Left ventricle myocardium inferior (tissue), 1 donor: ENCODE results near the gene MAP2. TPM values are rescaled to one million over a fixed set of nuclear protein-coding genes. Genes with fewer than 3 reads are reported as not detected.

ENCODE experiments used
- DNase-seq: peaks from one replicate; pipeline ENCODE4 v3.0.0-alpha.2; 2020
- H3K27ac ChIP-seq: fragments of 200-600 bp; replicated peaks from 2 replicates; pipeline ENCODE4 v1.8.0; 2021
- H3K27me3 ChIP-seq: fragments of 200-600 bp; 2 replicates; pipeline ENCODE4 v1.8.0; 2021; ENCODE audit warnings: low read depth
- H3K36me3 ChIP-seq: fragments of 200-600 bp; 2 replicates; pipeline ENCODE4 v1.8.0; 2021
- H3K4me1 ChIP-seq: fragments of 200-600 bp; 2 replicates; pipeline ENCODE4 v1.8.0; 2021
- H3K4me3 ChIP-seq: fragments of 200-600 bp; 2 replicates; pipeline ENCODE4 v1.8.0; 2021; ENCODE audit warnings: mild to moderate bottlenecking, moderate library complexity
- H3K9me3 ChIP-seq: fragments of 200-600 bp; replicated peaks from 2 replicates; pipeline ENCODE4 v1.8.0; 2021
- CTCF ChIP-seq: fragments of 200-600 bp; IDR thresholded peaks from 2 replicates; pipeline ENCODE4 v1.8.0; 2021; ENCODE audit warnings: antibody characterized with exemption, mild to moderate bottlenecking, borderline replicate concordance
- intact Hi-C: fragments of 100-400 bp; cut with micrococcal nuclease; formaldehyde crosslinking; loops from one replicate; pipeline ENCODE4 v1.11.0; 2022
- total RNA-seq: library from RNA; stranded (reverse); fragmentation: NEBNext Ultra II Directional; extraction: Animal tissue kit (Norgen Biotek cat#: 25700); gene quantifications from one replicate; pipeline ENCODE4 v1.2.1, GENCODE V29; 2021
- donor health status: DM: no; HTN: yes; CAD: no; lungs with severe emphysema.

MAP2 gene
- total RNA-seq, 1 donor from 2014 or later = 6.2 TPM

- H3K4me3 ChIP-seq = no peak overlapping the region
- intact Hi-C loops = no loop called here
- no peaks in the 10 kb centered on the region for H3K9me3 ChIP-seq
- H3K36me3 ChIP-seq = no peaks in the 10 kb centered on the region
- no peak for TF ChIP-seq CTCF
- H3K27ac ChIP-seq = no peak overlapping the region
- H3K4me1 ChIP-seq = no peaks in the 10 kb centered on the region
- H3K27me3 ChIP-seq = no peaks in the 10 kb centered on the region
- DNase-seq = no peak
These were observed 139.6 kb downstream of the MAP2 start for GRCh38 chr2:209563453-209563852.

GRCh38 chr2:209564816-209565215, 141.0 kb downstream of the MAP2 start:
- intact Hi-C loops = no loop called here
- Histone ChIP-seq H3K4me1 (no peaks in the 10 kb centered on the region), H3K4me3 (no peak overlapping the region), H3K36me3 (no peaks in the 10 kb centered on the region), H3K27ac (no peak overlapping the region), H3K9me3 (no peaks in the 10 kb centered on the region), H3K27me3 (no peaks in the 10 kb centered on the region)
- DNase-seq = no peak
- TF ChIP-seq CTCF = no peak

- no peak overlapping the region for H3K4me3 ChIP-seq
- intact Hi-C loops = no loop called here
- H3K27ac ChIP-seq = no peak overlapping the region
- no peaks in the 10 kb centered on the region for H3K27me3 ChIP-seq
- H3K4me1 ChIP-seq = no peaks in the 10 kb centered on the region
- no peak for TF ChIP-seq CTCF
- no peaks in the 10 kb centered on the region for H3K36me3 ChIP-seq
- no peak for DNase-seq
- H3K9me3 ChIP-seq = no peaks in the 10 kb centered on the region
These were observed 142.2 kb downstream of the MAP2 start for GRCh38 chr2:209565896-209566582.

GRCh38 chr2:209570194-209570593, 146.3 kb downstream of the MAP2 start:
- no peaks in the 10 kb centered on the region for H3K27me3 ChIP-seq
- no peaks in the 10 kb centered on the region for H3K36me3 ChIP-seq
- no peaks in the 10 kb centered on the region for H3K4me1 ChIP-seq
- H3K27ac ChIP-seq = no peak overlapping the region
- intact Hi-C loops = no loop called here
- TF ChIP-seq CTCF = no peak
- no peaks in the 10 kb centered on the region for H3K9me3 ChIP-seq
- no peak overlapping the region for H3K4me3 ChIP-seq
- DNase-seq = no peak

GRCh38 chr2:209574515-209574914, 150.7 kb downstream of the MAP2 start:
- Histone ChIP-seq H3K4me3 (no peak overlapping the region), H3K9me3 (no peaks in the 10 kb centered on the region), H3K27me3 (no peaks in the 10 kb centered on the region), H3K27ac (no peak overlapping the region), H3K36me3 (no peaks in the 10 kb centered on the region), H3K4me1 (peaks cover 3% of the 10 kb centered on the region)
- no peak for TF ChIP-seq CTCF
- intact Hi-C loops = no loop called here
- DNase-seq = no peak
